HepG2 (cell line): Measurements from ENCODE around the gene MPST. TPM values are rescaled to one million over a fixed set of nuclear protein-coding genes. Genes with fewer than 3 reads are reported as not detected.
A peak's percentile ranks its signal among the peaks of the same experiment; 100 is the strongest.

Experiments
- KDM2A ChIP-seq: sonication (generic); formaldehyde crosslinking; IDR thresholded peaks from 2 replicates; pipeline ENCODE4 v1.4.0; 2020; ENCODE audit warnings: low read depth, missing genetic modification reagents, borderline replicate concordance
- RFXAP ChIP-seq: sonication (generic); formaldehyde crosslinking; IDR thresholded peaks from 2 replicates; pipeline ENCODE4 v1.4.0; 2020; ENCODE audit warnings: missing genetic modification reagents, borderline replicate concordance
- SMYD3 ChIP-seq: sonication (generic); formaldehyde crosslinking; IDR thresholded peaks from 2 replicates; pipeline ENCODE4 v1.8.1; 2023; ENCODE audit warnings: mild to moderate bottlenecking, missing genetic modification reagents
- ZMYM4 ChIP-seq: sonication (generic); formaldehyde crosslinking; IDR thresholded peaks from 2 replicates; pipeline ENCODE4 v1.8.1; 2023; ENCODE audit warnings: mild to moderate bottlenecking, missing genetic modification reagents
- ZNF768 ChIP-seq: sonication (generic); formaldehyde crosslinking; IDR thresholded peaks from 2 replicates; pipeline ENCODE4 v1.4.0; 2020; ENCODE audit warnings: missing genetic modification reagents
- polyA plus RNA-seq, 8 experiments: library from polyadenylated mRNA; depleted of rRNA in 3 of 8; stranded (reverse) in 7 of 8; unstranded in 1 of 8; fragments of >200 nt; fragmentation: Illumina TruSeq in 4 of 8; extraction: Trizol in 4 of 8; gene quantifications; 2 replicates each; pipeline versions ENCODE4 v1.2.1 to v1.2.3, GENCODE V29; 2011 to 2016; ENCODE audit warnings: low read depth in 4 of 8, missing spikeins in 1 of 8, mixed read lengths in 1 of 8; ENCODE audit not compliant: insufficient read depth in 1 of 8
- total RNA-seq, 5 experiments: library from RNA; depleted of rRNA; stranded (reverse); fragments of >200 nt; fragmentation: Illumina TruSeq; extraction: Trizol; gene quantifications; 2 replicates each; pipeline ENCODE4 v1.2.3, GENCODE V29; 2016; ENCODE audit warnings: low read depth in 1 of 5
- TF ChIP-seq, protein P1 (sequence below): sonication (generic); formaldehyde crosslinking; IDR thresholded peaks from 2 replicates; pipeline ENCODE4 v1.4.0; 2020; ENCODE audit warnings: missing genetic modification reagents
- TF ChIP-seq, protein P2 (sequence below): sonication (generic); formaldehyde crosslinking; conservative IDR thresholded peaks from 2 replicates; pipeline ENCODE4 v1.8.0; 2022; ENCODE audit warnings: low read depth, missing genetic modification reagents
- TF ChIP-seq, protein P3 (sequence below): sonication (generic); formaldehyde crosslinking; IDR thresholded peaks from 2 replicates; pipeline ENCODE4 v1.4.0; 2020; ENCODE audit warnings: low read depth, missing genetic modification reagents
- TF ChIP-seq, protein P4 (sequence below): sonication (generic); formaldehyde crosslinking; IDR thresholded peaks from 2 replicates; pipeline ENCODE4 v1.4.0; 2020; ENCODE audit warnings: mild to moderate bottlenecking, low read depth, missing genetic modification reagents

Gene MPST
- total and polyA plus RNA-seq, 2 of the 13 experiments (the other 11 are each of a cell fraction or from before 2014, with no cell fraction given), result 133 to 141 TPM

DNA sequence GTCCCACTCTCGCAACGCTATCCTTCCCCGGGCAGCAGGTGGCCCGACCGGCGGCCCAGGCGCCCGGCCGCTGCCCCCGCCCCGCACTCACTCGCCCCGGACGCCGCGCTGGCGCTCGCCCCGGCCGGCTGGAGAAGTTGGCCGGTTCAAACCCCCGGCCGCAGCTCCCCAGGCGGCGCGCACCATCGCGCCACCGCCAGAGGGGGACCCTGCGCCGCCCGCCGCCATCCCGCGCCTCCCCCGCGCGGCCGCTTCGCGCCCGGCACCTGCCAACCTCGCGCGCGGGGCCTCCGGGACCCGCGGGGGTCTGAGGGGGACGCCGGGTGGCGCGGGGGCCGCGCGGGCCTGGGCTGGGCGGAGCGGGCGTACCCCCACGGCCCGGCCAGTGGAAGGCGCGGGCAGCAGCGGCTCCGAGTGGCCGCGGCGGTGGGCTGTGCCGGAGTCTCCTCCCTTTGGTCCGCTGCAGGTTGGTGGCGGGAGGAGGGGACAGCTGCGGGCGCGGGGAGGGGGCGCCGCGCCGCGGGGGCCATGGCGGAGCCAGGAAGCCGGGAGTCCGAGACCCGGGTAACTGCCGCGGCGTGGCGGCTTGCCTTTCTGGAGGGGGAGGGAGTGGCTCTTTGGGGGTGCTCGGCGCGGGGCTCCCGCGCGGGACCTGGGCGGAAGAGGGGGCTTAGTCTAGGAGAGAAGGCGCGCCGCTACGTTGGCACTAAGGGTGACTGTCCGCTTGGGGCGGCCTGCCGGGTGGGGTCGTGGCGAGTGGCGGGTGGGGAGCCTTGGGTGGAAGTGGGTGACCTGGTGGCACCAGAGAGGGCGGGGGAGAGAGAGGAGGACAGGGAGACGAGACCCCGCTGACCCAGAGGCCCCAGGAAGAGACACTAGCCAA, at the start of gene MPST, which contains the start of gene TST (continued):
- TF ChIP-seq, protein P1, sequence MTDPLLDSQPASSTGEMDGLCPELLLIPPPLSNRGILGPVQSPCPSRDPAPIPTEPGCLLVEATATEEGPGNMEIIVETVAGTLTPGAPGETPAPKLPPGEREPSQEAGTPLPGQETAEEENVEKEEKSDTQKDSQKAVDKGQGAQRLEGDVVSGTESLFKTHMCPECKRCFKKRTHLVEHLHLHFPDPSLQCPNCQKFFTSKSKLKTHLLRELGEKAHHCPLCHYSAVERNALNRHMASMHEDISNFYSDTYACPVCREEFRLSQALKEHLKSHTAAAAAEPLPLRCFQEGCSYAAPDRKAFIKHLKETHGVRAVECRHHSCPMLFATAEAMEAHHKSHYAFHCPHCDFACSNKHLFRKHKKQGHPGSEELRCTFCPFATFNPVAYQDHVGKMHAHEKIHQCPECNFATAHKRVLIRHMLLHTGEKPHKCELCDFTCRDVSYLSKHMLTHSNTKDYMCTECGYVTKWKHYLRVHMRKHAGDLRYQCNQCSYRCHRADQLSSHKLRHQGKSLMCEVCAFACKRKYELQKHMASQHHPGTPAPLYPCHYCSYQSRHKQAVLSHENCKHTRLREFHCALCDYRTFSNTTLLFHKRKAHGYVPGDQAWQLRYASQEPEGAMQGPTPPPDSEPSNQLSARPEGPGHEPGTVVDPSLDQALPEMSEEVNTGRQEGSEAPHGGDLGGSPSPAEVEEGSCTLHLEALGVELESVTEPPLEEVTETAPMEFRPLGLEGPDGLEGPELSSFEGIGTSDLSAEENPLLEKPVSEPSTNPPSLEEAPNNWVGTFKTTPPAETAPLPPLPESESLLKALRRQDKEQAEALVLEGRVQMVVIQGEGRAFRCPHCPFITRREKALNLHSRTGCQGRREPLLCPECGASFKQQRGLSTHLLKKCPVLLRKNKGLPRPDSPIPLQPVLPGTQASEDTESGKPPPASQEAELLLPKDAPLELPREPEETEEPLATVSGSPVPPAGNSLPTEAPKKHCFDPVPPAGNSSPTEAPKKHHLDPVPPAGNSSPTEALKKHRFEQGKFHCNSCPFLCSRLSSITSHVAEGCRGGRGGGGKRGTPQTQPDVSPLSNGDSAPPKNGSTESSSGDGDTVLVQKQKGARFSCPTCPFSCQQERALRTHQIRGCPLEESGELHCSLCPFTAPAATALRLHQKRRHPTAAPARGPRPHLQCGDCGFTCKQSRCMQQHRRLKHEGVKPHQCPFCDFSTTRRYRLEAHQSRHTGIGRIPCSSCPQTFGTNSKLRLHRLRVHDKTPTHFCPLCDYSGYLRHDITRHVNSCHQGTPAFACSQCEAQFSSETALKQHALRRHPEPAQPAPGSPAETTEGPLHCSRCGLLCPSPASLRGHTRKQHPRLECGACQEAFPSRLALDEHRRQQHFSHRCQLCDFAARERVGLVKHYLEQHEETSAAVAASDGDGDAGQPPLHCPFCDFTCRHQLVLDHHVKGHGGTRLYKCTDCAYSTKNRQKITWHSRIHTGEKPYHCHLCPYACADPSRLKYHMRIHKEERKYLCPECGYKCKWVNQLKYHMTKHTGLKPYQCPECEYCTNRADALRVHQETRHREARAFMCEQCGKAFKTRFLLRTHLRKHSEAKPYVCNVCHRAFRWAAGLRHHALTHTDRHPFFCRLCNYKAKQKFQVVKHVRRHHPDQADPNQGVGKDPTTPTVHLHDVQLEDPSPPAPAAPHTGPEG, result no peak
- TF ChIP-seq RFXAP (CRISPR knock-in tag), result peak; percentile 53; the same call in 1 of the 2 replicates
- TF ChIP-seq, protein P2, sequence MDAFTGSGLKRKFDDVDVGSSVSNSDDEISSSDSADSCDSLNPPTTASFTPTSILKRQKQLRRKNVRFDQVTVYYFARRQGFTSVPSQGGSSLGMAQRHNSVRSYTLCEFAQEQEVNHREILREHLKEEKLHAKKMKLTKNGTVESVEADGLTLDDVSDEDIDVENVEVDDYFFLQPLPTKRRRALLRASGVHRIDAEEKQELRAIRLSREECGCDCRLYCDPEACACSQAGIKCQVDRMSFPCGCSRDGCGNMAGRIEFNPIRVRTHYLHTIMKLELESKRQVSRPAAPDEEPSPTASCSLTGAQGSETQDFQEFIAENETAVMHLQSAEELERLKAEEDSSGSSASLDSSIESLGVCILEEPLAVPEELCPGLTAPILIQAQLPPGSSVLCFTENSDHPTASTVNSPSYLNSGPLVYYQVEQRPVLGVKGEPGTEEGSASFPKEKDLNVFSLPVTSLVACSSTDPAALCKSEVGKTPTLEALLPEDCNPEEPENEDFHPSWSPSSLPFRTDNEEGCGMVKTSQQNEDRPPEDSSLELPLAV (CRISPR knock-in tag), result peak; percentile 20; the same call in 1 of the 2 replicates
- TF ChIP-seq KDM2A, result no peak
- TF ChIP-seq, protein P3, sequence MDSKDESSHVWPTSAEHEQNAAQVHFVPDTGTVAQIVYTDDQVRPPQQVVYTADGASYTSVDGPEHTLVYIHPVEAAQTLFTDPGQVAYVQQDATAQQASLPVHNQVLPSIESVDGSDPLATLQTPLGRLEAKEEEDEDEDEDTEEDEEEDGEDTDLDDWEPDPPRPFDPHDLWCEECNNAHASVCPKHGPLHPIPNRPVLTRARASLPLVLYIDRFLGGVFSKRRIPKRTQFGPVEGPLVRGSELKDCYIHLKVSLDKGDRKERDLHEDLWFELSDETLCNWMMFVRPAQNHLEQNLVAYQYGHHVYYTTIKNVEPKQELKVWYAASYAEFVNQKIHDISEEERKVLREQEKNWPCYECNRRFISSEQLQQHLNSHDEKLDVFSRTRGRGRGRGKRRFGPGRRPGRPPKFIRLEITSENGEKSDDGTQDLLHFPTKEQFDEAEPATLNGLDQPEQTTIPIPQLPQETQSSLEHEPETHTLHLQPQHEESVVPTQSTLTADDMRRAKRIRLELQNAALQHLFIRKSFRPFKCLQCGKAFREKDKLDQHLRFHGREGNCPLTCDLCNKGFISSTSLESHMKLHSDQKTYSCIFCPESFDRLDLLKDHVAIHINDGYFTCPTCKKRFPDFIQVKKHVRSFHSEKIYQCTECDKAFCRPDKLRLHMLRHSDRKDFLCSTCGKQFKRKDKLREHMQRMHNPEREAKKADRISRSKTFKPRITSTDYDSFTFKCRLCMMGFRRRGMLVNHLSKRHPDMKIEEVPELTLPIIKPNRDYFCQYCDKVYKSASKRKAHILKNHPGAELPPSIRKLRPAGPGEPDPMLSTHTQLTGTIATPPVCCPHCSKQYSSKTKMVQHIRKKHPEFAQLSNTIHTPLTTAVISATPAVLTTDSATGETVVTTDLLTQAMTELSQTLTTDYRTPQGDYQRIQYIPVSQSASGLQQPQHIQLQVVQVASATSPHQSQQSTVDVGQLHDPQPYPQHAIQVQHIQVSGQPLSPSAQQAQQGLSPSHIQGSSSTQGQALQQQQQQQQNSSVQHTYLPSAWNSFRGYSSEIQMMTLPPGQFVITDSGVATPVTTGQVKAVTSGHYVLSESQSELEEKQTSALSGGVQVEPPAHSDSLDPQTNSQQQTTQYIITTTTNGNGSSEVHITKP (CRISPR knock-in tag), result peak; percentile 95
- TF ChIP-seq, protein P4, sequence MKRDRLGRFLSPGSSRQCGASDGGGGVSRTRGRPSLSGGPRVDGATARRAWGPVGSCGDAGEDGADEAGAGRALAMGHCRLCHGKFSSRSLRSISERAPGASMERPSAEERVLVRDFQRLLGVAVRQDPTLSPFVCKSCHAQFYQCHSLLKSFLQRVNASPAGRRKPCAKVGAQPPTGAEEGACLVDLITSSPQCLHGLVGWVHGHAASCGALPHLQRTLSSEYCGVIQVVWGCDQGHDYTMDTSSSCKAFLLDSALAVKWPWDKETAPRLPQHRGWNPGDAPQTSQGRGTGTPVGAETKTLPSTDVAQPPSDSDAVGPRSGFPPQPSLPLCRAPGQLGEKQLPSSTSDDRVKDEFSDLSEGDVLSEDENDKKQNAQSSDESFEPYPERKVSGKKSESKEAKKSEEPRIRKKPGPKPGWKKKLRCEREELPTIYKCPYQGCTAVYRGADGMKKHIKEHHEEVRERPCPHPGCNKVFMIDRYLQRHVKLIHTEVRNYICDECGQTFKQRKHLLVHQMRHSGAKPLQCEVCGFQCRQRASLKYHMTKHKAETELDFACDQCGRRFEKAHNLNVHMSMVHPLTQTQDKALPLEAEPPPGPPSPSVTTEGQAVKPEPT, result no peak
- no peak; the same call in 1 of the 2 replicates for TF ChIP-seq ZMYM4 (CRISPR knock-in tag)
- no peak for TF ChIP-seq SMYD3
- TF ChIP-seq ZNF768 (CRISPR knock-in tag), result peak; percentile 32; the same call in 1 of the 2 replicates
